HCT116 (cell line): ENCODE results near the gene CIAO2B. TPM values are rescaled to one million over a fixed set of nuclear protein-coding genes. Genes with fewer than 3 reads are reported as not detected.

ENCODE experiments used
- ATAC-seq: fragments of 200-7000 bp; cut with Tn5 transposase; 2 replicates; pipeline ENCODE4 v1.9.1; 2020; ENCODE audit warnings: mild to moderate bottlenecking, moderate library complexity
- BruUV-seq: library from RNA; stranded (reverse); fragments of 400-500 nt; replicated peaks from 2 replicates; lab custom pipeline; 2021; lab: Mats Ljungman, UMichigan
- CTCF ChIA-PET: fragments of 300-600 bp; sonication (Branson Sonifier 250); formaldehyde crosslinking; loops from one replicate; lab custom pipeline; 2021; ENCODE audit warnings: antibody characterized with exemption; lab: Charles Lee
- POLR2A ChIA-PET: fragments of 300-600, 350-600 bp; sonication (Branson Sonifier 250); formaldehyde crosslinking; loops from one replicate; lab custom pipeline; 2021; ENCODE audit warnings: antibody characterized with exemption; lab: Charles Lee
- RAD21 ChIA-PET, 2 experiments: fragments of 300-600 bp; sonication (Branson Sonifier 250); formaldehyde crosslinking; loops; one replicate each; lab custom pipeline; 2023; ENCODE audit warnings: low total read pairs in 2 of 2; ENCODE audit not compliant: uncharacterized antibody in 2 of 2, unreplicated experiment in 2 of 2, low non-redundant PET in 1 of 2; lab: Charles Lee
- DNase-seq: peaks from one replicate; pipeline ENCODE4 v3.0.0-alpha.2; 2010; ENCODE audit warnings: low read depth, low spot score
- H2AFZ ChIP-seq: fragments of 200-600 bp; shearing (Covaris generic), sonication (generic); 2 replicates; pipeline ENCODE4 v1.6.1; 2017; ENCODE audit warnings: low read depth, mixed run types, mixed read lengths, antibody characterized with exemption, low read length; ENCODE audit not compliant: poor library complexity, severe bottlenecking
- H3K27ac ChIP-seq: 2 replicates; pipeline ENCODE4 v1.5.1; 2012; ENCODE audit warnings: low read depth, low read length
- H3K27me3 ChIP-seq: fragments of 200-600 bp; sonication (generic); 2 replicates; pipeline ENCODE4 v1.6.1; 2016; ENCODE audit warnings: mixed run types, low read length, mixed read lengths; ENCODE audit not compliant: insufficient read depth
- H3K36me3 ChIP-seq, 2 experiments: fragments of 200-500 bp in 1 of 2; fragments of 200-600 bp in 1 of 2; sonication (Bioruptor generic) in 1 of 2; sonication (generic) in 1 of 2; 2 replicates each; pipeline versions ENCODE4 v1.5.1 to v1.6.1; 2014 to 2016; ENCODE audit warnings: low read length in 2 of 2, inconsistent platforms in 1 of 2, mixed read lengths in 1 of 2, mixed run types in 1 of 2; ENCODE audit not compliant: insufficient read depth in 2 of 2, control insufficient read depth in 1 of 2
- H3K4me1 ChIP-seq, 2 experiments: fragments of 200-600 bp in 1 of 2; sonication (generic) in 1 of 2; 2 replicates each; pipeline versions ENCODE4 v1.5.1 to v1.6.1; 2012 to 2017; ENCODE audit warnings: low read length in 2 of 2, inconsistent platforms in 1 of 2, mild to moderate bottlenecking in 1 of 2, mixed read lengths in 1 of 2, mixed run types in 1 of 2, moderate library complexity in 1 of 2; ENCODE audit not compliant: insufficient read depth in 2 of 2, control insufficient read depth in 1 of 2
- H3K4me2 ChIP-seq: fragments of 200-600 bp; sonication (generic); 2 replicates; pipeline ENCODE4 v1.6.1; 2017; ENCODE audit warnings: mixed run types, low read length, mixed read lengths
- H3K4me3 ChIP-seq, 2 experiments: fragments of 200-600 bp in 1 of 2; sonication (generic) in 1 of 2; replicated peaks in 1 of 2; 2 replicates each; pipeline ENCODE4 v1.5.1; 2011 to 2016; ENCODE audit warnings: low read length in 2 of 2, control low read depth in 1 of 2, low read depth in 1 of 2, mild to moderate bottlenecking in 1 of 2, mixed read lengths in 1 of 2, mixed run types in 1 of 2
- H3K79me2 ChIP-seq: fragments of 200-600 bp; sonication (generic); 2 replicates; pipeline ENCODE4 v1.6.1; 2017; ENCODE audit warnings: mild to moderate bottlenecking, mixed run types, low read length, moderate library complexity, mixed read lengths; ENCODE audit not compliant: insufficient read depth
- H3K9ac ChIP-seq: fragments of 200-600 bp; sonication (generic); 2 replicates; pipeline ENCODE4 v1.6.1; 2016; ENCODE audit warnings: low read length, mixed read lengths
- H3K9me2 ChIP-seq: fragments of 200-600 bp; sonication (generic), shearing (Covaris generic); 2 replicates; pipeline ENCODE4 v1.6.1; 2017; ENCODE audit warnings: mixed run types, mild to moderate bottlenecking, moderate library complexity; ENCODE audit not compliant: insufficient read depth
- H3K9me3 ChIP-seq, 2 experiments: fragments of 200-500 bp in 1 of 2; fragments of 200-600 bp in 1 of 2; sonication (Bioruptor generic) in 1 of 2; sonication (generic) in 1 of 2; 2 replicates each; pipeline ENCODE4 v1.6.1; 2014 to 2017; ENCODE audit warnings: low read length in 2 of 2, mixed read lengths in 2 of 2, inconsistent platforms in 1 of 2, low read depth in 1 of 2, mild to moderate bottlenecking in 1 of 2, mixed run types in 1 of 2, moderate library complexity in 1 of 2; ENCODE audit not compliant: control insufficient read depth in 1 of 2, insufficient read depth in 1 of 2
- H4K20me1 ChIP-seq: fragments of 200-600 bp; sonication (generic), shearing (Covaris generic); 2 replicates; pipeline ENCODE4 v1.6.1; 2017; ENCODE audit warnings: mixed run types, mild to moderate bottlenecking, moderate library complexity; ENCODE audit not compliant: insufficient read depth
- CBX3 ChIP-seq: IDR thresholded peaks from 2 replicates; pipeline ENCODE4 v1.6.1; 2012; ENCODE audit warnings: low read depth
- CEBPB ChIP-seq: IDR thresholded peaks from 2 replicates; pipeline ENCODE4 v1.6.1; 2012; ENCODE audit warnings: low read depth
- CTCF ChIP-seq, 3 experiments: fragments of 200-600 bp in 1 of 3; sonication (generic) in 1 of 3; IDR thresholded peaks in 2 of 3; conservative IDR thresholded peaks in 1 of 3; 2 replicates each; pipeline ENCODE4 v1.5.1; 2012 to 2017; ENCODE audit warnings: low read depth in 2 of 3, low read length in 2 of 3, antibody characterized with exemption in 1 of 3, borderline replicate concordance in 1 of 3, control low read depth in 1 of 3, mild to moderate bottlenecking in 1 of 3, mixed read lengths in 1 of 3, mixed run types in 1 of 3, moderate library complexity in 1 of 3; ENCODE audit not compliant: insufficient read depth in 1 of 3
- EZH2 ChIP-seq: fragments of 200-600 bp; sonication (generic); IDR thresholded peaks from 2 replicates; pipeline ENCODE4 v1.6.1; 2017; ENCODE audit warnings: antibody characterized with exemption, mixed run types
- EZH2phosphoT487 ChIP-seq: fragments of 200-600 bp; IDR thresholded peaks from 2 replicates; pipeline ENCODE4 v1.6.1; 2018; ENCODE audit warnings: antibody characterized with exemption, borderline replicate concordance
- FOSL1 ChIP-seq: IDR thresholded peaks from 2 replicates; pipeline ENCODE4 v1.6.1; 2012; ENCODE audit warnings: low read depth
- JUND ChIP-seq: IDR thresholded peaks from 2 replicates; pipeline ENCODE4 v1.6.1; 2012
- MAX ChIP-seq: IDR thresholded peaks from 2 replicates; pipeline ENCODE4 v1.6.1; 2012
- POLR2A ChIP-seq: IDR thresholded peaks from 2 replicates; pipeline ENCODE4 v1.7.0; 2011; ENCODE audit warnings: borderline replicate concordance; ENCODE audit not compliant: insufficient read depth, insufficient read length; ENCODE audit errors: extremely low read depth
- RAD21 ChIP-seq: IDR thresholded peaks from 2 replicates; pipeline ENCODE4 v1.6.1; 2012; ENCODE audit warnings: low read depth, mild to moderate bottlenecking
- REST ChIP-seq: IDR thresholded peaks from 2 replicates; pipeline ENCODE4 v1.6.1; 2012; ENCODE audit warnings: low read depth
- SIN3A ChIP-seq: IDR thresholded peaks from 2 replicates; pipeline ENCODE4 v1.6.1; 2012; ENCODE audit warnings: low read depth
- SRF ChIP-seq: IDR thresholded peaks from 2 replicates; pipeline ENCODE4 v1.6.1; 2012; ENCODE audit warnings: low read depth
- ZNF274 ChIP-seq: fragments of 200-500 bp; sonication (Bioruptor generic); IDR thresholded peaks from 2 replicates; pipeline ENCODE4 v1.6.1; 2014; ENCODE audit warnings: mild to moderate bottlenecking, low read depth, low read length, inconsistent platforms
- intact Hi-C: fragments of 100-400 bp; cut with micrococcal nuclease; formaldehyde crosslinking; loops from 2 replicates; pipeline ENCODE4 v1.10.0; 2022
- total RNA-seq: library from RNA; stranded (reverse); gene quantifications from one replicate; pipeline ENCODE4 v1.2.1, GENCODE V29; 2021; ENCODE audit not compliant: unreplicated experiment

The CIAO2B gene
- total RNA-seq, 1 experiment from 2014 or later: 113 TPM

DNA sequence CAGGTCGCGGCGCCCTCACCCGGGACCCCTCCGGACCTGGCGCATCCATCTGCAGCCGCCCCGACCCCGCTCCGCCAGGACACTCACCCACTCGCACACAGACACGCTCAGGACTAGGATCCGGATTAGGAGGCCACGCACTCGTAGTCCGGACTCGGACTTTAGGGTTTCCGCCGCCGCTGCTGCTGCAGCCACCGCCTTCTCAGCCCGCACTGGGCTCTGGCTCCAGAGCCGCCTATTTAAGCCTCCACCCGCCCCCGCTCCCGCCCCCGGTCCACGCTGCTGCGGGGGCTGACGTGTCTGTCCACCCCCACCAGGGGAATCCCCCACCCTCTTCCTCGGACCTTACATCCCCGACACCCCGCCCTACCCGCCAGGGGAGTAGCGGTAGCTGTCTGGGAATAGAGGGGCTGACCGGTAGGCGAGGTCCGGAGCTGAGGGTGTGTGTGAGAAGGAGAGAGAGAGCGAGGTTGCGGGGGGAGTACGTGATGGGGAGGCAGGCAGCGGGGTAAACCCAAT is 8.8 kb downstream of the CIAO2B start, which contains the start of gene RRAD:
TSS of gene RRAD (minus strand) at position 214 of the 519 bp plus-strand sequence. CDS start 356 bp downstream, outside the sequence.
- ChIA-PET CTCF (no interaction called here), POLR2A (no interaction called here), RAD21 (no interaction called here)
- Histone ChIP-seq H2AFZ (no peak within 1 kb of the TSS), H4K20me1 (no peaks in the 10 kb centered on the region), H3K9me2 (no peaks in the 10 kb centered on the region), H3K9ac (no peak within 1 kb of the TSS), H3K4me2 (peak within 1 kb of the TSS; percentile 70), H3K4me1 (peaks cover 21 to 50% of the 10 kb centered on the region in 2 experiments), H3K27me3 (no peaks in the 10 kb centered on the region), H3K9me3 (no peaks in the 10 kb centered on the region), H3K4me3 (peak within 1 kb of the TSS; percentile 15 to 42), H3K36me3 (no peaks in the 10 kb centered on the region), H3K79me2 (no peaks in the 10 kb centered on the region), H3K27ac (no peak within 1 kb of the TSS; the same call in 1 of the 2 replicates)
- peak; percentile 17 for ATAC-seq
- DNase-seq: no peak
- intact Hi-C loops: no loop called here
- BruUV-seq: no TSS peak
- TF ChIP-seq CEBPB: no peak
- TF ChIP-seq POLR2A: no peak
- TF ChIP-seq SIN3A: no peak
- no peak for TF ChIP-seq CTCF (IDR thresholded peaks at IDR 0.05 in 2 of 3, conservative IDR thresholded peaks at IDR 0.05 in 1 of 3; ENCODE audit: borderline replicate concordance in 1 of 3, insufficient read depth in 1 of 3, low read depth in 2 of 3, low read length in 2 of 3)
- TF ChIP-seq EZH2: no peak
- no peak for TF ChIP-seq CBX3
- no peak for TF ChIP-seq SRF
- TF ChIP-seq ZNF274: no peak
- no peak for TF ChIP-seq REST
- TF ChIP-seq MAX: no peak
- no peak for TF ChIP-seq JUND
- TF ChIP-seq RAD21: no peak
- no peak for TF ChIP-seq FOSL1
- no peak for TF ChIP-seq EZH2phosphoT487
